H1 (cell line): Measurements from ENCODE around the gene KIF23. TPM values are rescaled to one million over a fixed set of nuclear protein-coding genes. Genes with fewer than 3 reads are reported as not detected.

Experiments
- CTCF ChIA-PET: fragments of 300-600 bp; sonication (Branson Sonifier 250); formaldehyde crosslinking; loops from one replicate; lab custom pipeline; 2021; ENCODE audit not compliant: partially characterized antibody; lab: Charles Lee
- POLR2A ChIA-PET: fragments of 300-600 bp; sonication (Branson Sonifier 250); formaldehyde crosslinking; loops from one replicate; lab custom pipeline; 2021; ENCODE audit warnings: inconsistent platforms; ENCODE audit not compliant: partially characterized antibody; lab: Charles Lee
- DNase-seq, 2 experiments: peaks; one replicate each; pipeline versions ENCODE4 v3.0.0 to v3.0.0-alpha.2; 2010 to 2022; ENCODE audit warnings: low spot score in 2 of 2, low read depth in 1 of 2, mixed read lengths in 1 of 2
- FAIRE-seq: peaks from 2 replicates; lab custom pipeline; 2011; peaks lifted over from hg19 to GRCh38; lab: Jason Lieb, UNC
- H2AFZ ChIP-seq: 2 replicates; pipeline ENCODE4 v1.8.1; 2012; ENCODE audit warnings: low read length, inconsistent platforms
- H2AK5ac ChIP-seq: 2 replicates; pipeline ENCODE4 v1.6.1; 2013; ENCODE audit warnings: low read depth, low read length
- H2BK120ac ChIP-seq: replicated peaks from 2 replicates; pipeline ENCODE3; 2013; ENCODE audit warnings: low read depth, low read length, inconsistent platforms
- H2BK12ac ChIP-seq: 2 replicates; pipeline ENCODE4 v1.6.1; 2013; ENCODE audit warnings: low read depth, low read length
- H2BK15ac ChIP-seq: 2 replicates; pipeline ENCODE4 v1.6.1; 2013; ENCODE audit warnings: low read length
- H2BK20ac ChIP-seq: 2 replicates; pipeline ENCODE4 v1.6.1; 2013; ENCODE audit warnings: low read length
- H2BK5ac ChIP-seq: 2 replicates; pipeline ENCODE4 v1.6.1; 2013; ENCODE audit warnings: low read depth, low read length
- H3K14ac ChIP-seq: 2 replicates; pipeline ENCODE4 v1.6.1; 2013; ENCODE audit warnings: inconsistent platforms; ENCODE audit not compliant: insufficient read length
- H3K18ac ChIP-seq: 2 replicates; pipeline ENCODE4 v1.6.1; 2013; ENCODE audit warnings: low read length; ENCODE audit errors: extremely low read depth
- H3K23ac ChIP-seq: 2 replicates; pipeline ENCODE4 v1.6.1; 2013; ENCODE audit warnings: inconsistent platforms; ENCODE audit not compliant: insufficient read length
- H3K23me2 ChIP-seq: 2 replicates; pipeline ENCODE4 v1.6.1; 2013; ENCODE audit warnings: low read depth, low read length
- H3K27ac ChIP-seq: 2 replicates; pipeline ENCODE4 v1.6.1; 2011; ENCODE audit warnings: low read depth, low read length, inconsistent platforms
- H3K27me3 ChIP-seq, 4 experiments: replicated peaks in 1 of 4; 1 replicate in 1 of 4; 2 replicates in 3 of 4; pipeline versions ENCODE4 v1.6.1 to v1.8.1; 2011 to 2013; ENCODE audit warnings: low read length in 3 of 4, mild to moderate bottlenecking in 3 of 4, inconsistent platforms in 2 of 4, mixed read lengths in 2 of 4, moderate library complexity in 1 of 4; ENCODE audit not compliant: control insufficient read depth in 3 of 4, insufficient read depth in 3 of 4; ENCODE audit errors: extremely low read depth in 1 of 4
- H3K36me3 ChIP-seq, 4 experiments: 2 replicates each; pipeline versions ENCODE4 v1.6.1 to v1.8.1; 2011 to 2013; ENCODE audit warnings: mild to moderate bottlenecking in 4 of 4, low read length in 3 of 4, moderate library complexity in 2 of 4, control low read depth in 1 of 4, inconsistent platforms in 1 of 4; ENCODE audit not compliant: insufficient read depth in 4 of 4, control insufficient read depth in 2 of 4
- H3K4ac ChIP-seq: replicated peaks from 2 replicates; pipeline ENCODE3; 2013; ENCODE audit warnings: low read length, low read depth, mixed read lengths, inconsistent platforms; ENCODE audit not compliant: insufficient read length
- H3K4me1 ChIP-seq, 4 experiments: replicated peaks in 1 of 4; 1 replicate in 1 of 4; 2 replicates in 3 of 4; pipeline versions ENCODE4 v1.6.1 to v1.8.1; 2011 to 2013; ENCODE audit warnings: low read length in 3 of 4, inconsistent platforms in 2 of 4, mixed read lengths in 1 of 4; ENCODE audit not compliant: insufficient read depth in 4 of 4, control insufficient read depth in 3 of 4
- H3K4me2 ChIP-seq, 2 experiments: 2 replicates each; pipeline versions ENCODE4 v1.6.1 to v1.8.1; 2011 to 2013; ENCODE audit warnings: low read depth in 2 of 2, low read length in 2 of 2, control low read depth in 1 of 2, inconsistent platforms in 1 of 2, mild to moderate bottlenecking in 1 of 2; ENCODE audit not compliant: insufficient read depth in 1 of 2
- H3K4me3 ChIP-seq, 4 experiments: fragments of 200-600, 300-600 bp in 1 of 4; sonication (generic), shearing (Covaris generic), sonication (Bioruptor Twin) in 1 of 4; 2 replicates each; pipeline versions ENCODE4 v1.5.1 to v1.8.1; 2011 to 2016; ENCODE audit warnings: low read length in 4 of 4, low read depth in 3 of 4, control low read depth in 2 of 4, inconsistent platforms in 2 of 4, mild to moderate bottlenecking in 2 of 4, mixed read lengths in 1 of 4, moderate library complexity in 1 of 4; ENCODE audit not compliant: insufficient read depth in 2 of 4; ENCODE audit errors: extremely low read depth in 1 of 4
- H3K56ac ChIP-seq: replicated peaks from 2 replicates; pipeline ENCODE3; 2013; ENCODE audit warnings: low read depth, mild to moderate bottlenecking, mixed read lengths, low read length, inconsistent platforms; ENCODE audit not compliant: insufficient read length
- H3K79me1 ChIP-seq: 2 replicates; pipeline ENCODE4 v1.6.1; 2013; ENCODE audit warnings: low read depth, low read length, control low read depth
- H3K79me2 ChIP-seq, 2 experiments: 2 replicates each; pipeline versions ENCODE4 v1.6.1 to v1.8.1; 2012 to 2013; ENCODE audit warnings: low read length in 2 of 2, mild to moderate bottlenecking in 2 of 2, inconsistent platforms in 1 of 2; ENCODE audit not compliant: insufficient read depth in 2 of 2, control insufficient read depth in 1 of 2
- H3K9ac ChIP-seq, 4 experiments: replicated peaks in 1 of 4; 1 replicate in 1 of 4; 2 replicates in 3 of 4; pipeline versions ENCODE4 v1.6.1 to v1.8.1; 2011 to 2013; ENCODE audit warnings: low read depth in 3 of 4, low read length in 3 of 4, control low read depth in 2 of 4, mild to moderate bottlenecking in 2 of 4, moderate library complexity in 2 of 4, inconsistent platforms in 1 of 4; ENCODE audit errors: extremely low read depth in 1 of 4
- H3K9me3 ChIP-seq, 2 experiments: 2 replicates each; pipeline versions ENCODE4 v1.6.1 to v1.8.1; 2012 to 2013; ENCODE audit warnings: mild to moderate bottlenecking in 2 of 2, moderate library complexity in 2 of 2, control low read depth in 1 of 2, inconsistent platforms in 1 of 2, low read depth in 1 of 2, low read length in 1 of 2, mixed read lengths in 1 of 2; ENCODE audit not compliant: insufficient read depth in 2 of 2
- H4K20me1 ChIP-seq, 2 experiments: replicated peaks in 1 of 2; 2 replicates each; pipeline versions ENCODE3 to v1.8.1; 2011 to 2013; ENCODE audit warnings: inconsistent platforms in 2 of 2, low read length in 2 of 2, mild to moderate bottlenecking in 1 of 2; ENCODE audit not compliant: insufficient read depth in 2 of 2, control insufficient read depth in 1 of 2
- H4K5ac ChIP-seq: 2 replicates; pipeline ENCODE4 v1.6.1; 2013; ENCODE audit warnings: low read length, low read depth, mixed read lengths, inconsistent platforms; ENCODE audit not compliant: insufficient read length
- H4K8ac ChIP-seq: 2 replicates; pipeline ENCODE4 v1.8.0; 2013; ENCODE audit warnings: mild to moderate bottlenecking, moderate library complexity, low read length, inconsistent platforms; ENCODE audit not compliant: insufficient read depth; ENCODE audit errors: extremely low read depth
- H4K91ac ChIP-seq: replicated peaks from 2 replicates; pipeline ENCODE3; 2013; ENCODE audit warnings: low read length, mixed read lengths, inconsistent platforms; ENCODE audit not compliant: insufficient read length
- CTCF ChIP-seq, 3 experiments: IDR thresholded peaks; 1 replicate in 2 of 3; 2 replicates in 1 of 3; pipeline versions ENCODE4 v1.5.1 to v1.6.1; 2011; ENCODE audit warnings: low read length in 3 of 3, mild to moderate bottlenecking in 3 of 3, inconsistent platforms in 2 of 3, low read depth in 1 of 3, moderate library complexity in 1 of 3; ENCODE audit not compliant: insufficient read depth in 1 of 3; ENCODE audit errors: control extremely low read depth in 1 of 3
- FOSL1 ChIP-seq: IDR thresholded peaks from 2 replicates; pipeline ENCODE4 v1.6.1; 2011; ENCODE audit warnings: mild to moderate bottlenecking, low read depth, low read length, moderate library complexity; ENCODE audit not compliant: insufficient read depth
- KDM5A ChIP-seq: fragments of 200-600 bp; IDR thresholded peaks from 2 replicates; pipeline ENCODE4 v1.7.1; 2012; ENCODE audit warnings: mild to moderate bottlenecking, low read length, inconsistent platforms, mixed read lengths
- SIN3A ChIP-seq, 2 experiments: IDR thresholded peaks in 1 of 2; conservative IDR thresholded peaks in 1 of 2; 2 replicates each; pipeline ENCODE4 v1.6.1; 2011 to 2012; ENCODE audit warnings: low read length in 2 of 2, improper control_type of control experiment in 1 of 2, low read depth in 1 of 2, mild to moderate bottlenecking in 1 of 2
- WGBS, 2 experiments: shearing (Covaris generic) in 1 of 2; methylation state at CpG; one replicate each; pipeline versions ENCODE4 v1.1.6 to v1.1.7; 2013 to 2015; ENCODE audit warnings: low lambda C conversion rate in 2 of 2, mixed read lengths in 2 of 2, inconsistent platforms in 1 of 2, low coverage in 1 of 2, missing lambda C conversion rate in 1 of 2; ENCODE audit not compliant: insufficient replicate concordance in 2 of 2, insufficient coverage in 1 of 2, insufficient read length in 1 of 2; ENCODE audit errors: extremely low coverage in 1 of 2, missing lambda C conversion rate in 1 of 2; 5-methylcytosine and 5-hydroxymethylcytosine counted together
- polyA plus RNA-seq, 7 experiments: library from polyadenylated mRNA; depleted of rRNA in 3 of 7; stranded (reverse) in 5 of 7; unstranded in 2 of 7; fragments of >200 nt in 5 of 7; fragments of 200-250 nt in 2 of 7; gene quantifications; 1 replicate in 5 of 7; 2 replicates in 1 of 7; 4 replicates in 1 of 7; pipeline versions ENCODE4 v1.2.1 to v1.2.3, GENCODE V29; 2011 to 2013; ENCODE audit warnings: missing spikeins in 2 of 7, mixed read lengths in 2 of 7
- total RNA-seq: library from RNA; stranded (reverse); fragmentation: NEBNext Ultra II Directional; extraction: Animal tissue kit (Norgen Biotek cat#: 25700); gene quantifications from 2 replicates; pipeline ENCODE4 v1.2.1, GENCODE V29; 2021

The KIF23 gene
- total and polyA plus RNA-seq, 2 of the 8 experiments (the other 6 are each of a cell fraction or from before 2014, with no cell fraction given) = 26.2 to 77.4 TPM

- DNase-seq (no peak), FAIRE-seq (no peak)
- 0 out of 4 replicates have a peak, but pooled peaks cover 0 to 5% of the 10 kb centered on the region in 2 experiments for H3K9me3 ChIP-seq
- H3K56ac ChIP-seq = no peak overlapping the region
- H2AFZ ChIP-seq = no peak overlapping the region
- no peaks in the 10 kb centered on the region for H3K36me3 ChIP-seq
- H3K23ac ChIP-seq = no peak overlapping the region
- H3K27ac ChIP-seq = no peak overlapping the region
- H3K4ac ChIP-seq = no peak overlapping the region
- peaks cover 0 to 2% of the 10 kb centered on the region in 2 experiments for H4K20me1 ChIP-seq
- no peaks in the 10 kb centered on the region for H3K27me3 ChIP-seq
- no peak overlapping the region for H3K4me3 ChIP-seq
- CTCF ChIA-PET = interaction anchor here (0.8 to 1.8 kb wide), 6 partner anchors 9 to 110 kb away, joined by 4 to 16 read pairs (median 4); no protein-coding TSS in a partner anchor
- POLR2A ChIA-PET = interaction anchor here (2.3 kb wide), 1 partner anchor 41 kb away, joined by 6 read pairs; the partner anchor contains the start of gene RPLP1
- WGBS, 2 experiments = 94% methylated on average over 2 of the region's 2 CpGs; no CpG with 5 or more reads in 1 of the 2 experiments
- no peak overlapping the region for H2BK5ac ChIP-seq
- no peak overlapping the region for H2AK5ac ChIP-seq
- no peak overlapping the region for H2BK12ac ChIP-seq
- no peak overlapping the region for H3K9ac ChIP-seq
- H4K91ac ChIP-seq = no peak overlapping the region
- H3K4me1 ChIP-seq = no peaks in the 10 kb centered on the region
- H3K18ac ChIP-seq = no peak overlapping the region
- H3K23me2 ChIP-seq = no peaks in the 10 kb centered on the region
- H2BK120ac ChIP-seq = no peak overlapping the region
- no peak overlapping the region for H4K8ac ChIP-seq
- TF ChIP-seq KDM5A (no peak), FOSL1 (no peak), SIN3A (conservative IDR thresholded peaks at IDR 0.05 in 1 of 2, IDR thresholded peaks at IDR 0.05 in 1 of 2; ENCODE audit: low read depth in 1 of 2, low read length in 2 of 2) (no peak), CTCF (IDR thresholded peaks at IDR 0.05; ENCODE audit: control extremely low read depth in 1 of 3, insufficient read depth in 1 of 3, low read depth in 1 of 3, low read length in 3 of 3) (no peak)
- H2BK20ac ChIP-seq = no peak overlapping the region
- no peak overlapping the region for H4K5ac ChIP-seq
- H2BK15ac ChIP-seq = no peak overlapping the region
- no peaks in the 10 kb centered on the region for H3K79me2 ChIP-seq
- no peak overlapping the region for H3K14ac ChIP-seq
- H3K79me1 ChIP-seq = no peaks in the 10 kb centered on the region
- no peak overlapping the region for H3K4me2 ChIP-seq
Measured at GRCh38 chr15:69493406-69493805, 79.3 kb downstream of the KIF23 start.
